Panc1 (cell line): ENCODE measurements around the gene NBR1. TPM values are rescaled to one million over a fixed set of nuclear protein-coding genes. Genes with fewer than 3 reads are reported as not detected.

Experiments used
- ATAC-seq: fragments of 200-7000 bp; cut with Tn5 transposase; 2 replicates; pipeline ENCODE4 v1.9.1; 2020; ENCODE audit warnings: mild to moderate bottlenecking, moderate library complexity
- BruUV-seq: library from RNA; stranded (reverse); fragments of 400-500 nt; replicated peaks from 2 replicates; lab custom pipeline; 2021; lab: Mats Ljungman, UMichigan
- CTCF ChIA-PET: fragments of 300-600 bp; sonication (Branson Sonifier 250); formaldehyde crosslinking; loops from one replicate; lab custom pipeline; 2022; ENCODE audit warnings: antibody characterized with exemption; lab: Charles Lee
- POLR2A ChIA-PET: fragments of 300-600 bp; sonication (Branson Sonifier 250); formaldehyde crosslinking; loops from one replicate; lab custom pipeline; 2022; ENCODE audit warnings: antibody characterized with exemption; lab: Charles Lee
- DNase-seq: peaks from one replicate; pipeline ENCODE4 v3.0.0-alpha.2; 2010; ENCODE audit warnings: low read depth, low spot score
- H3K27ac ChIP-seq: 2 replicates; pipeline ENCODE4 v1.5.1; 2011; ENCODE audit warnings: mild to moderate bottlenecking, low read length, inconsistent platforms
- H3K27me3 ChIP-seq: fragments of 200-500 bp; sonication (Bioruptor generic); 2 replicates; pipeline ENCODE4 v1.6.0; 2014; ENCODE audit warnings: low read length, inconsistent platforms; ENCODE audit not compliant: control insufficient read depth, insufficient read depth
- H3K36me3 ChIP-seq: fragments of 200-500 bp; sonication (Bioruptor generic); 2 replicates; pipeline ENCODE4 v1.5.1; 2014; ENCODE audit warnings: inconsistent platforms, mild to moderate bottlenecking, low read length, moderate library complexity; ENCODE audit not compliant: control insufficient read depth, insufficient read depth
- H3K4me1 ChIP-seq: 2 replicates; pipeline ENCODE4 v1.5.1; 2011; ENCODE audit warnings: inconsistent platforms, mild to moderate bottlenecking, low read length, moderate library complexity; ENCODE audit not compliant: control insufficient read depth, insufficient read depth
- H3K4me3 ChIP-seq, 2 experiments: 2 replicates each; pipeline ENCODE4 v1.5.1; 2011 to 2012; ENCODE audit warnings: low read depth in 2 of 2, low read length in 2 of 2, mild to moderate bottlenecking in 2 of 2, inconsistent platforms in 1 of 2, moderate library complexity in 1 of 2
- H3K9me3 ChIP-seq: fragments of 200-500 bp; sonication (Bioruptor generic); 2 replicates; pipeline ENCODE4 v1.5.1; 2014; ENCODE audit warnings: low read depth, mild to moderate bottlenecking, inconsistent platforms, low read length, moderate library complexity; ENCODE audit not compliant: control insufficient read depth, insufficient read depth
- CTCF ChIP-seq: fragments of 450-650 bp; IDR thresholded peaks from 2 replicates; pipeline ENCODE4 v1.5.1; 2017; ENCODE audit warnings: mild to moderate bottlenecking
- POLR2AphosphoS5 ChIP-seq: IDR thresholded peaks from 2 replicates; pipeline ENCODE4 v1.6.1; 2012; ENCODE audit warnings: mild to moderate bottlenecking, low read depth, low read length, moderate library complexity
- REST ChIP-seq, 2 experiments: IDR thresholded peaks; 2 replicates each; pipeline ENCODE4 v1.6.1; 2011 to 2012; ENCODE audit warnings: low read depth in 2 of 2, control low read depth in 1 of 2, low read length in 1 of 2, mild to moderate bottlenecking in 1 of 2, moderate library complexity in 1 of 2; ENCODE audit not compliant: insufficient read depth in 1 of 2
- SIN3A ChIP-seq: IDR thresholded peaks from 2 replicates; pipeline ENCODE4 v1.6.1; 2012; ENCODE audit warnings: low read depth, mild to moderate bottlenecking, low read length, moderate library complexity, borderline replicate concordance; ENCODE audit not compliant: insufficient read depth
- TCF7L2 ChIP-seq: IDR thresholded peaks from 2 replicates; pipeline ENCODE4 v1.6.1; 2011; ENCODE audit warnings: mild to moderate bottlenecking, low read depth, low read length, inconsistent platforms
- in situ Hi-C: cut with HindIII; loops from 2 replicates; pipeline ENCODE4 v1.10.0; 2016; ENCODE audit warnings: low sequenced_read_pairs, low pct_unique_long_range_greater_than_20kb
- intact Hi-C: fragments of 100-400 bp; cut with micrococcal nuclease; formaldehyde crosslinking; loops from one replicate; pipeline ENCODE4 v1.10.0; 2022; ENCODE audit not compliant: unreplicated experiment
- total RNA-seq: library from RNA; stranded (reverse); gene quantifications from one replicate; pipeline ENCODE4 v1.2.1, GENCODE V29; 2021; ENCODE audit not compliant: unreplicated experiment

The NBR1 gene
- total RNA-seq, 1 experiment from 2014 or later = 36.6 TPM

GRCh38 chr17:43211123-43211479 lies 40.1 kb downstream of the NBR1 start:
- Histone ChIP-seq H3K4me3 (peak overlapping the region; percentile 52 to 74), H3K36me3 (no peaks in the 10 kb centered on the region; the same call in 1 of the 2 replicates), H3K9me3 (no peaks in the 10 kb centered on the region), H3K27me3 (no peaks in the 10 kb centered on the region), H3K27ac (peak overlapping the region; percentile 90), H3K4me1 (peaks cover 11% of the 10 kb centered on the region)
- ChIA-PET POLR2A (no interaction called here), CTCF (no interaction called here)
- TSS peak; percentile 81 for BruUV-seq
- TF ChIP-seq SIN3A = no peak
- no peak for TF ChIP-seq CTCF
- TF ChIP-seq TCF7L2 = no peak
- no peak for TF ChIP-seq POLR2AphosphoS5
- ATAC-seq = no peak
- in situ Hi-C loops (no loop called here), intact Hi-C loops (no loop called here)
- DNase-seq = no peak

GRCh38 chr17:43211480-43212402 lies 40.7 kb downstream of the NBR1 start, which contains the start of gene TMEM106A:
TSS of gene TMEM106A (plus strand) at chr17:43211875. CDS start at chr17:43213042, 1,167 bp downstream.
- intact Hi-C loops = no loop called here
- Histone ChIP-seq H3K9me3 (no peaks in the 10 kb centered on the region), H3K27me3 (no peaks in the 10 kb centered on the region), H3K4me3 (peak within 1 kb of the TSS; percentile 52 to 74), H3K36me3 (no peaks in the 10 kb centered on the region; the same call in 1 of the 2 replicates), H3K27ac (peak within 1 kb of the TSS; percentile 90), H3K4me1 (peaks cover 11% of the 10 kb centered on the region)
- DNase-seq = no peak
- TF ChIP-seq SIN3A (0 out of 2 replicates have a peak, but pooled peaks have one; percentile 40), POLR2AphosphoS5 (peak; percentile 66; the same call in 1 of the 2 replicates), CTCF (no peak), REST (IDR thresholded peaks at IDR 0.05; ENCODE audit: insufficient read depth in 1 of 2, low read depth in 2 of 2, low read length in 1 of 2) (no peak), TCF7L2 (no peak)
- BruUV-seq = no TSS peak
- peak; percentile 96 for ATAC-seq
- ChIA-PET POLR2A (interaction anchor here (0.5 to 0.7 kb wide), 2 partner anchors 82 to 104 kb away, joined by 3 to 4 read pairs; no protein-coding TSS in a partner anchor), CTCF (interaction anchor here (0.5 kb wide), 1 partner anchor 40 kb away, joined by 3 read pairs; no protein-coding TSS in a partner anchor)
- in situ Hi-C loops = no loop called here
